GM19099 (cell line): ENCODE data around the gene HSPB7.

Experiments
- POLR2A ChIP-seq: IDR thresholded peaks from 3 replicates; pipeline ENCODE4 v1.6.1; 2011; ENCODE audit warnings: low read depth; ENCODE audit not compliant: insufficient read length; ENCODE audit errors: extremely low read depth

The HSPB7 gene

GRCh38 chr1:16017461-16018303, at the start of gene HSPB7:
Gene HSPB7, minus strand, starts transcription at chr1:16018043. Its CDS starts 80 bp downstream, at chr1:16017963.
- TF ChIP-seq POLR2A, result no peak

DNA sequence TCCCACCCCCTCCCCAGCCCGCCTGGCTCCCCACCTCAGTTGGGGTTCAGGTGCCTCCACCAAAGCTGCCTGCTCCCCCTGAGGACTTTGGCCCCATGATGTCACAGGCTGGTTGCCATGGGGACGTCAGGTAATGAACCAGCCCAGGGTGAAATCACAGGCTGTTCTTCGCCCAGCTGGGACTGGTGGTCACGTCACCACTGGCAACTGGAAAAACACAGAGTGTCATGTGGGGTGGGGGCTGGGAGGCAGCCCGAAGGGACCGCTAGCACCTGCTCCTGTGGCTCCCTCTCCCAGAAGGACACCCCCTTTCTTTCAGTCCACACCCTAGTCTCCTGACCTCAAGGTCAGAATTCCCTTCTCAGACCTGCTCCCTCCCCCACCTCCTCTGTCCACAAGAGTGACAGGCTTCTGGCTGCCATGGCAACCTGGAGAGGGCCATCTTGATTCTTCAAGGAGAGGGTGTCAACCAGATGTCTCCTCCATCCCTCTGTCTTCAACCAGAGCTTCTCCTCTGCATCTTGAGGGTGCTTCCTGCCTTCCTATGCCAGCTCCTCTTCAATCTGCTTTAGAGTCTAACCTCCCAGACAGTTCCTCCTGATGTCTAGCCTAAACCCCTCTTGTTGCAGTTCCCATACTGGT, 49.4 kb upstream of the HSPB7 start:
- TF ChIP-seq POLR2A, result no peak

- no peak for TF ChIP-seq POLR2A
Measured at GRCh38 chr1:16066245-16066644, 48.4 kb upstream of the HSPB7 start.

GRCh38 chr1:16065269-16065576, 47.4 kb upstream of the HSPB7 start:
- no peak for TF ChIP-seq POLR2A

DNA sequence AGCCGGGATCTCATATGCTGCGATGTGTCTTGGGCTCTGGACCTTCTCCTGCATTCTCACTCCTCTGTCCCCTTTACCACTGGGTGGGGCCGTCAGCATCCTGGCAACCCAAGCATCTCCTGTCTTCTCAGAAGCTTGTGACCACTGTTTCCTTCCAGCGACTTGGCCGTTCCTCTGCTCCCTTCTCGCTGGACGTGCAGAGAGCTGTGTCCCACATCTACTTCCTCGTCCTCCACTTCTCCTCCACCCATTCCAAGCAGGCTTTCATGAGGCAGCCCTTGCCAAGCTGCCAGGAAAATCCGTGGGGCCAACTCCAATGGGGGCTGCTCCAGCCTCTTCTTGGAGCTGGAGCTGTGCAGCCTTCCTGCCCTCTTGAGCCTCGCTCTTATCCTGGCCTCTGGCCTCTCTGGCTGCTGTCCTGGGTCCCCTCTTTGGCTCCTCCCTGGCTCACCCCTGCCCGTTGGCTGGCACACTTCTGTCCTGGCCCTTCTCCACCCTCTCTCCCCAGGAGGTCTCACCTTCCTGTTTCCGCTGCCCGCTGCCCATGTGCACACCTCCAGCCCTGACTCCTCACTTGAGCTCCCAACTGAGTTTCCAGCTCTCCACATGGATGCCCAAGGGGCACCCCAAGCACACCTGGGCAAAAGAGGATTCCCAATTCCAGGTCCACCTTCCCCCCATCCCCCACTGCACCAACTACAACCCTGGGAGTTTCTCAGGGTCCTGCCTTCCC, 46.9 kb upstream of the HSPB7 start:
- no peak for TF ChIP-seq POLR2A

DNA sequence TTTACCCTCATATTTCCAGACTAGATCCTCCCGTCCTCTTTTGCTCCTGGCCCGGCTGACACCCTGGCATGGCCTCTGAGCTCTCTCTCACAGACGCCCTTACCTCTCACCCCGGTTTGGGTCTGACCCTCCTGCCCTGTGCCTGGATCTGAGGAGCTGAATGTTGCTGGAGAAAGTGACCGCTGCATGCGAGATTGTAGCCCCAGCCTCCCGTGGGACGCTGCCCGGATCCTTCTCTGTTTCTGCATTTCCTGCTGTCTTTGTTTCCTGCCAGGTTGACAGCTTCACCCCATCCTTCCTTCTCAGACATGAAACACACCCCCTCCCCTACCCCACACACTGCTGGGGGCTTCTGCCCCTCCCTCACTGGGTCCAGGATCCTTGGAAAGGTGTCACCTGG, 46.1 kb upstream of the HSPB7 start:
- TF ChIP-seq POLR2A, result no peak

DNA sequence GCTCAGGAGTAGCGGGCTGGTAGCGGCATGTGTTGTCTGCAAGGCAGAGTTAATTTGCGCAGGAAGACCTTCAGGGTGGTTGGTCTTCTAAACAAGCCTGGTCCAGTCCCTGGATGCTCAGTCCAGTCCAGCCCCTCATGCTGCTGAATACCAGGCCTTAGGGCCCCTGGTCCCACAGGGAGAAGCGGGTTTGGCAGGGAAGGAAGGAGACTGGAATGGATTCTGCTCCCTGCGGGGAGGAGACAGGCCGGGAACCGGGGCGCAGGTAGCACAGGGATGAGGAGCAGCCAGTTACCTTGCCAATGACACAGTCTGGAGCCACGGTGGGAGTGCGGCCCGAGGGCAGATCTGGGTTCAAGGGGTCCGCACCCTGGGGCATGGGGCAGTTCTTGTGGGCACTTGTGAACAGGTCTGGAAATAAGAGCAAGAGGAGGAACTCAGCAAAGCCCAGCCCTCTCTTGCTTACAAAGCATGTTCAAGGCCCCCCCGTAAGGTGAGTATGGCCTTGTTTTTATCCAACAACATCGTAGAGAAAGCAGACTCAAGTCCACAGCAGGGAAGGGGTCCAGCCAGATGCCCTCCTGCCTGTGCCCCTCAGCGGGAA, 45.5 kb upstream of the HSPB7 start:
- TF ChIP-seq POLR2A, result no peak

- no peak for TF ChIP-seq POLR2A
Measured at GRCh38 chr1:16061266-16061665, 43.4 kb upstream of the HSPB7 start.

DNA sequence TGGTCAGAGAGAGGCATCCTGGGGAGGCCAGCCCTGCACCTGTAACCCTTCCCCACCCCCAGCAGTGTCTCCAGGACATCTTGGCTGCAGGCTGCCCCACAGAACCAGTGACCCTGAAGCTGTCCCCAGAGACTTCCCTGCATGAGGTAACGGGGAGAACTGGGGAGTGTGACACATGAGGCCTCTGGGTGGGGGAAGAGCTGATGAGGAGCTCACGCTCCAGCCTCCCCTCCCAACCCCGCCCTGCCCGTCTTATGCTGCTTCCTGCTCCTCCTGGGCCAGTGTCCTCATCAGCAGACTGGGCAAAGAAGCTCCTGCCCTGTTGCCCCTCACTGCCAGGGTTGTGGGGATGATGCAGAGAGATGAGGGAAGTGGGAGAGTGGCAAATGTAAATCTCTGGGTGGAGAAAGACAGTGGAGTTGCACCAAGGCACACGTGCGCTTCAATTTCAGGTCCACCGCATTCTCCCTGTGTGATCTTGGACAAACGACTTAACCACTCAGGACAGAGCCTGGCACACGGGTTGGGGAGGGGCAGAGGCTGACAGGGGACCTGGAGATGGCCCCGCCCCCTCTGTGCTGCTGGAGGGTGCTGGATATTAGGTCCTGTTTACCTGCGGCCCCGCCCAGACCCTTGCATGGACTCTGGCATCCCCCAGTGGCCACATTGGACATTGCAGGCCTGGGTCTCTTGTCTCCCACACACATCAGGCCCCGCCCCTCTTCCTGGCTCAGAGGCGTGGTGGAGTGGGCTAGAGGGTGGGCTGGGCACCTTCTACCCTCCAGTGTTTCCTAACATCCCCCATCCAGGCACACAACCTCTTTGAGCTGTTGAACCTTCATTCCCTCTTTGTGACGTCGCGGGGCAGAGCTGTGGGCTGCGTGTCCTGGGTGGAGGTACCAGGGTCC, 38.0 kb upstream of the HSPB7 start:
- TF ChIP-seq POLR2A, result no peak

- no peak for TF ChIP-seq POLR2A
Measured at GRCh38 chr1:16054598-16055540, 37.0 kb upstream of the HSPB7 start.

GRCh38 chr1:16053781-16054502, 36.1 kb upstream of the HSPB7 start:
- TF ChIP-seq POLR2A, result no peak

- TF ChIP-seq POLR2A, result no peak
Measured at GRCh38 chr1:16051039-16051438, 33.2 kb upstream of the HSPB7 start.

- TF ChIP-seq POLR2A, result no peak
Measured at GRCh38 chr1:16050328-16050727, 32.5 kb upstream of the HSPB7 start.
